Spleen (tissue), 11 donors: ENCODE measurements around the gene MBNL3. TPM values are rescaled to one million over a fixed set of nuclear protein-coding genes. Genes with fewer than 3 reads are reported as not detected.

ENCODE experiments used
- DNase-seq: peaks from one replicate; pipeline ENCODE4 v3.0.0-alpha.2; 2020
- H3K27ac ChIP-seq, 8 donors: fragments of 200-600 bp; sonication (generic) in 7 of 8; 1 replicate in 4 of 8; 2 replicates in 4 of 8; pipeline versions ENCODE4 v1.5.0 to v1.8.0; 2016 to 2021; ENCODE audit warnings: inconsistent platforms in 4 of 8, mild to moderate bottlenecking in 4 of 8, moderate library complexity in 1 of 8
- H3K27me3 ChIP-seq, 7 donors: fragments of 200-600 bp; sonication (generic) in 6 of 7; replicated peaks in 1 of 7; 1 replicate in 4 of 7; 2 replicates in 3 of 7; pipeline versions ENCODE4 v1.5.0 to v1.8.0; 2016 to 2021; ENCODE audit warnings: inconsistent platforms in 3 of 7, mild to moderate bottlenecking in 1 of 7
- H3K36me3 ChIP-seq, 6 donors: fragments of 200-600 bp; sonication (generic) in 5 of 6; 1 replicate in 4 of 6; 2 replicates in 2 of 6; pipeline versions ENCODE4 v1.5.0 to v1.8.0; 2016 to 2021; ENCODE audit warnings: inconsistent platforms in 2 of 6
- H3K4me1 ChIP-seq, 6 donors: fragments of 200-600 bp; sonication (generic) in 5 of 6; 1 replicate in 3 of 6; 2 replicates in 3 of 6; pipeline versions ENCODE4 v1.5.0 to v1.8.0; 2016 to 2021; ENCODE audit warnings: inconsistent platforms in 3 of 6
- H3K4me3 ChIP-seq, 8 donors: fragments of 200-600 bp; sonication (generic) in 7 of 8; 1 replicate in 4 of 8; 2 replicates in 4 of 8; pipeline versions ENCODE4 v1.5.0 to v1.8.0; 2016 to 2021; ENCODE audit warnings: inconsistent platforms in 4 of 8, mild to moderate bottlenecking in 4 of 8, moderate library complexity in 2 of 8
- H3K9me3 ChIP-seq, 8 donors: fragments of 200-600 bp; sonication (generic) in 7 of 8; 1 replicate in 4 of 8; 2 replicates in 4 of 8; pipeline versions ENCODE4 v1.5.0 to v1.8.0; 2016 to 2021; ENCODE audit warnings: inconsistent platforms in 4 of 8
- POLR2A ChIP-seq, 3 donors: fragments of 450-650 bp; IDR thresholded peaks; one replicate each; pipeline ENCODE4 v1.5.1; 2017; ENCODE audit warnings: antibody characterized with exemption in 3 of 3, mild to moderate bottlenecking in 1 of 3
- POLR2AphosphoS5 ChIP-seq, 3 donors: sonication (generic); formaldehyde crosslinking; IDR thresholded peaks; one replicate each; pipeline ENCODE4 v1.5.1; 2017; ENCODE audit warnings: antibody characterized with exemption in 3 of 3
- WGBS, 5 donors: extraction: QIAGEN DNeasy Blood & Tissue Kit in 3 of 5; methylation state at CpG; one replicate each; pipeline versions ENCODE4 v1.1.5 to v1.1.7; 2013 to 2018; 5-methylcytosine and 5-hydroxymethylcytosine counted together
- intact Hi-C: fragments of 100-400 bp; cut with DNase I; formaldehyde crosslinking; loops from one replicate; pipeline ENCODE4 v1.15.0; 2023; ENCODE audit warnings: low total_unique reads
- polyA plus RNA-seq, 3 donors: library from polyadenylated mRNA; stranded (reverse); fragments of 200-250 nt; gene quantifications; one replicate each; pipeline ENCODE4 v1.2.1, GENCODE V29; 2013
- total RNA-seq, 7 donors: library from RNA; depleted of rRNA in 3 of 7; stranded (reverse); fragments of >200 nt in 3 of 7; fragmentation: NEBNext Ultra II Directional in 4 of 7; extraction: Animal tissue kit (Norgen Biotek cat#: 25700) in 4 of 7; gene quantifications; one replicate each; pipeline versions ENCODE4 v1.1.0 to v1.2.1, GENCODE V29; 2016 to 2021
- TF ChIP-seq, protein P1 (sequence below), 11 experiments: fragments of 200-600 bp in 7 of 11; fragments of 450-650 bp in 4 of 11; sonication (generic) in 4 of 11; IDR thresholded peaks in 8 of 11; conservative IDR thresholded peaks in 3 of 11; 1 replicate in 7 of 11; 2 replicates in 4 of 11; pipeline versions ENCODE4 v1.4.0 to v1.8.0; 2016 to 2021; ENCODE audit warnings: antibody characterized with exemption in 11 of 11, inconsistent platforms in 4 of 11, mild to moderate bottlenecking in 1 of 11
- donor health status: healthy with polysubstance abuse.
- donor health status: DM: no; HTN: no; CAD: no; lungs with moderate emphysema.
- donor health status: DM: no; HTN: no; CAD: no.
- donor health status: Bipolar disorder and iron deficiency.
- donor health status: healthy.
- donor health status: DM: no; HTN: no; CAD: no.
- donor health status: DM: yes; HTN: yes; CAD: no.

MBNL3 gene
- total and polyA plus RNA-seq, 10 donors, result 5.0 to 67.2 (median 37.6) TPM

DNA sequence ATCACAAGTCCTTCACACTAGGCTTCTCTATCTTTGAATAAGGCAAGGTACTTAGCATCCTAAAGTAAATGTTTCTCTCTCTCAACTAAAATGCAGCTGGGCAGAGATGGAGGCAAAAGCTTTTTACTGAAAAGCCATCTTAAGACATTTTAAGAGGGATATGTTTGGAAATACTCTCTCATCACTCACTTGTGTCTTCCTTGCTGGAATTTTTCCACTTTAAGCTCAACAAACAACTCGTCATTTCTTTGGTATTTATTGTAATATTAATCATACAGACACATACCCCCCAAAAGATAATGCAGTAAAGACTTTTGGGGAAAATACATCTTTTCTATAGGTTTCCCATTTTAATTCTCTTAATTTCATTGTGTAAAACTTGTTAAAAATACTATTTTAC, 16.4 kb downstream of the MBNL3 start:
- Histone ChIP-seq H3K9me3 (no peaks in the 10 kb centered on the region), H3K4me3 (no peak overlapping the region), H3K27ac (no peak overlapping the region), H3K4me1 (peaks cover 0 to 30% (median 3%) of the 10 kb centered on the region in 6 donors), H3K36me3 (no peaks in the 10 kb centered on the region), H3K27me3 (peaks cover 0 to 4% (median 0%) of the 10 kb centered on the region in 7 donors)
- no peak for DNase-seq
- 42 to 95% (median 86%) methylated on average over 1 of the region's 1 CpG for WGBS, 5 donors
- intact Hi-C loops, result no loop called here
- TF ChIP-seq, protein P1, sequence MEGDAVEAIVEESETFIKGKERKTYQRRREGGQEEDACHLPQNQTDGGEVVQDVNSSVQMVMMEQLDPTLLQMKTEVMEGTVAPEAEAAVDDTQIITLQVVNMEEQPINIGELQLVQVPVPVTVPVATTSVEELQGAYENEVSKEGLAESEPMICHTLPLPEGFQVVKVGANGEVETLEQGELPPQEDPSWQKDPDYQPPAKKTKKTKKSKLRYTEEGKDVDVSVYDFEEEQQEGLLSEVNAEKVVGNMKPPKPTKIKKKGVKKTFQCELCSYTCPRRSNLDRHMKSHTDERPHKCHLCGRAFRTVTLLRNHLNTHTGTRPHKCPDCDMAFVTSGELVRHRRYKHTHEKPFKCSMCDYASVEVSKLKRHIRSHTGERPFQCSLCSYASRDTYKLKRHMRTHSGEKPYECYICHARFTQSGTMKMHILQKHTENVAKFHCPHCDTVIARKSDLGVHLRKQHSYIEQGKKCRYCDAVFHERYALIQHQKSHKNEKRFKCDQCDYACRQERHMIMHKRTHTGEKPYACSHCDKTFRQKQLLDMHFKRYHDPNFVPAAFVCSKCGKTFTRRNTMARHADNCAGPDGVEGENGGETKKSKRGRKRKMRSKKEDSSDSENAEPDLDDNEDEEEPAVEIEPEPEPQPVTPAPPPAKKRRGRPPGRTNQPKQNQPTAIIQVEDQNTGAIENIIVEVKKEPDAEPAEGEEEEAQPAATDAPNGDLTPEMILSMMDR (IDR thresholded peaks at IDR 0.05 in 8 of 11, conservative IDR thresholded peaks at IDR 0.05 in 3 of 11), result no peak
- TF ChIP-seq POLR2A (IDR thresholded peaks at IDR 0.05) (no peak), POLR2AphosphoS5 (IDR thresholded peaks at IDR 0.05) (no peak)

DNA sequence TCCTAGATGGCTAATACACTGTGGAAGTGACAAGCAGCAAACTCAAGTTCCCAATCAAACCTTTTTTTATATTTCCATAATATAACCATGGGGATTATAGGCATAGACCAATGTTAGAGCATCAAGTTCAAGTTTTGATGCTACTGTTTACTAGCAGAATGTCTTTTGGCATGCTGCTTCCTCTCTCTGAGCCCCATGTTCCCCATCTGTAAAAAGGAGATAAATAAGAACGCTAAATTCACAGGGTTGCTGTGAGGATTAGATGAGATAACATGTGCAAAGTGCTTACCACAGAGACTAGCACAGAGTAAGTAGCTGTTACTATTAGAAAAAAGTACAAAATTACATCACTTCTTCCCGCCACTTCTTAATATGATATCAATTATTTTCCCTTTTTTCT, 18.0 kb downstream of the MBNL3 start:
- no peaks in the 10 kb centered on the region for H3K9me3 ChIP-seq
- TF ChIP-seq POLR2A (IDR thresholded peaks at IDR 0.05) (no peak), POLR2AphosphoS5 (IDR thresholded peaks at IDR 0.05) (no peak)
- TF ChIP-seq, protein P1 (IDR thresholded peaks at IDR 0.05 in 8 of 11, conservative IDR thresholded peaks at IDR 0.05 in 3 of 11), result no peak
- no peaks in the 10 kb centered on the region for H3K36me3 ChIP-seq
- peaks cover 0 to 21% (median 3%) of the 10 kb centered on the region in 6 donors for H3K4me1 ChIP-seq
- no peak for DNase-seq
- no peak overlapping the region for H3K4me3 ChIP-seq
- intact Hi-C loops, result no loop called here
- H3K27me3 ChIP-seq, result peaks cover 0 to 4% (median 0%) of the 10 kb centered on the region in 7 donors
- no peak overlapping the region for H3K27ac ChIP-seq
- WGBS, 5 donors, result 59 to 70% (median 67%) methylated on average over 2 of the region's 2 CpGs

DNA sequence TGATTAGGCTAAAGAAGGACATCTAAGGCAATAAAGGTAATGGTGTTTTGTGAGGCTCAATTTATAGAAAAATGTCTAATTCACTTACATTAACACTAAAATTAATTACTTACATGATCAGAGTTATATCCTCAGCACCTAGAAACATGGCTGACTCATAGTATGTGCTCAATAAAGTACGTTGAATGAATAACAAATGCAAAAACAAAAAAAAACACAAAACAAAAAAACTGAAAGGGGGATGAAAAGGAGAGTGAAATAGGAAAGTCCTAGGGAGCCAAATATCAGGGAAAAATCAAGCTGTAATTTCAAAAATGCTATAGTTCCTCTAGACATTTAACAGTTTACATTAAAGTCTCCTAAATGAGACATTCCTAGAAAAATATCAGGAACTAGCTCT, 18.7 kb downstream of the MBNL3 start:
- peaks cover 0 to 15% (median 3%) of the 10 kb centered on the region in 6 donors for H3K4me1 ChIP-seq
- H3K27me3 ChIP-seq, result peaks cover 0 to 4% (median 0%) of the 10 kb centered on the region in 7 donors
- no peaks in the 10 kb centered on the region for H3K36me3 ChIP-seq
- intact Hi-C loops, result no loop called here
- no peak overlapping the region for H3K4me3 ChIP-seq
- no peak for TF ChIP-seq POLR2A (IDR thresholded peaks at IDR 0.05)
- TF ChIP-seq, protein P1 (IDR thresholded peaks at IDR 0.05 in 8 of 11, conservative IDR thresholded peaks at IDR 0.05 in 3 of 11), result no peak
- TF ChIP-seq POLR2AphosphoS5 (IDR thresholded peaks at IDR 0.05), result no peak
- no peak for DNase-seq
- no peak overlapping the region for H3K27ac ChIP-seq
- no peaks in the 10 kb centered on the region for H3K9me3 ChIP-seq
- WGBS, 5 donors, result 53 to 96% (median 89%) methylated on average over 1 of the region's 1 CpG

DNA sequence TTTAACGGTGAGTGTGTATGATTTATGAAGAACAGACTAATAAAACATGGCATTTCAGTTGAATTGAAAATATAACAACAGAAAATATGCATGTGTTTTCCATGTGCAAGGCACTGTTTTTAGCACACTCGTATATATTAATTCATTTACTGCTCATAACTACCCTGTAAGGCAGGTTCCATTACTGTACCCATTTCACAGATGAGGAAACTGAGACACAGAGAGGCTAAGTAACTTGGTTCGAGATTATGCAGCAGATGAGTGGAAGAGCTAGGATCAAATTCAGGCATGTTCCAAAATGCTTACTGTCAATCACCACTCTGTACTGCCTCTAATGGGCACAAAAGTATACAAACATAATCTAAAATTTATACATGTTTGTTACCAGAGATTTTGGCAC, 20.4 kb downstream of the MBNL3 start:
- Histone ChIP-seq H3K27ac (no peak overlapping the region), H3K36me3 (no peaks in the 10 kb centered on the region), H3K27me3 (peaks cover 0 to 4% (median 0%) of the 10 kb centered on the region in 7 donors), H3K4me1 (no peaks in the 10 kb centered on the region), H3K4me3 (no peak overlapping the region), H3K9me3 (peaks cover 0 to 4% (median 0%) of the 10 kb centered on the region in 8 donors)
- WGBS, 5 donors, result 76 to 96% (median 92%) methylated on average over 3 of the region's 3 CpGs
- no peak for DNase-seq
- TF ChIP-seq POLR2AphosphoS5 (IDR thresholded peaks at IDR 0.05) (no peak), POLR2A (IDR thresholded peaks at IDR 0.05) (no peak)
- TF ChIP-seq, protein P1 (IDR thresholded peaks at IDR 0.05 in 8 of 11, conservative IDR thresholded peaks at IDR 0.05 in 3 of 11), result no peak
- intact Hi-C loops, result no loop called here
